HG03025 (cell line): ENCODE results near the gene ZNF672.

Source experiments
- ATAC-seq: cut with Tn5 transposase; IDR thresholded peaks from one replicate; pipeline ENCODE4 v1.9.1; 2021; ENCODE audit warnings: mild to moderate bottlenecking, moderate library complexity; ENCODE audit not compliant: unreplicated experiment, low FRiP score

ZNF672 gene

DNA sequence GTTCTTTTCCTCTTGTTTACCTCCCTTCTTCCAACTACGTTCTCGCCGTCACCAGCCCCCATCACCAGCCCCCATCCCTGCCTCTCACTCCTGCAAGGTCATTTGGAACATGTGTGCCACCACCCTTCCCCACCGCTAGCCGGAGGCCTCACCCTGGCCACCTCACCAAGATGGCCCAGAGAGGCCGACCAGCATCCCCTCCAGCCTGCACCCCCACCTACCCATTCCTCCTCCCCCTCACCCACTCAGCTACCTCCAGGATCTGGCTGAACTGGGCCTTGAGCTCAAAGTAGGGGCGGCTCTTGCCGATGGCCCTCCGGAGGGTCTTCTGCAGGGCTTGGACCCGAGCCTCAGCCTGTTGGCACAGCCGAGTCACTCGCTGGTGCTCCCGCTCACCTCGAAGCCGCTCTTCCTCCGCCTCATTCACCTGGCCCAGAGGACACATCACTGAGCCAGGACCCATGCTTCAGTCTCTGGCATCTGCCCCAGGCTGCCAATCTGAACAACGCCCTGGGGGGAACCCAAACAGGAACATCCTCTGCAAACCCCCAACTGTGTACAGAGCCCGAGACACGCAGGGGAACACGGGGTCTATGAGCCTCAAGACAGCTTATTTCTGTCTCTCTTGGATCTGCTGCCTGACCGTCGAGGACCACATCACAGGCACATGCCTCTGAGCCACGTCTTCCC, 25.1 kb upstream of the ZNF672 start:
- ATAC-seq: no peak

GRCh38 chr1:248813546-248813945, 24.5 kb upstream of the ZNF672 start:
- no peak for ATAC-seq

GRCh38 chr1:248814351-248814750, 23.7 kb upstream of the ZNF672 start:
- no peak for ATAC-seq

DNA sequence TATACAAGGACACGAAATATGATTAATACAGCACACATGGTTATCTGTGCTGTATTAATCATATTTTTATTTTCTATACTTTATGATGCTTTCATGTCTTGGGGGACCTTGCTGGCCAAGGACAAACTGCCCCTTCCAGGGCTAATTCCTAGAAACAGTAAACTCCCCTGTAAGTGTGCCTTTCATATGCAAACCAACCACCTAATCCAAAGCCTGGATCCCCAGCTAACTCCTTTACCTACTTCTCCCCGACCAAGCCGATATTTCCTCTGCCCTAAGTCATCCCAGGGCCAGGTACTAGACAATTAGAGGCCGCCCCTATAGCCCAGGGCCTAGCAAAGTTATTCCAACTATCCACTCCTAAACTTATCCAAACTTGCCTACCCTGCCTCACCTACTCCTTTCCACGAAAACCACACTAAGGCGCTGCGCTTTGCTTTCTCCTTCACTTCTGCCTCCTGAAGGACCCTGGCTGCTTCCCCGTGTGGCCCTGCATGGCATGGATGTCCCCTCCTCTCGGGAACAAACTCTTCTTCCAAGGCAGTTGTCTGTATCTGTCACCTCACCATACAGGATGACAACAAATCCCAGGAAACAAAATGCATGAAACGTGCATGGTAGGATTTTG, 22.5 kb upstream of the ZNF672 start:
- ATAC-seq: no peak

GRCh38 chr1:248816042-248816851, 21.8 kb upstream of the ZNF672 start:
- no peak for ATAC-seq

- no peak for ATAC-seq
Measured at GRCh38 chr1:248817065-248817464, 21.0 kb upstream of the ZNF672 start.

GRCh38 chr1:248818505-248819374, 19.3 kb upstream of the ZNF672 start:
- ATAC-seq: peak; percentile 47

GRCh38 chr1:248820041-248820585, 17.9 kb upstream of the ZNF672 start:
- no peak for ATAC-seq

DNA sequence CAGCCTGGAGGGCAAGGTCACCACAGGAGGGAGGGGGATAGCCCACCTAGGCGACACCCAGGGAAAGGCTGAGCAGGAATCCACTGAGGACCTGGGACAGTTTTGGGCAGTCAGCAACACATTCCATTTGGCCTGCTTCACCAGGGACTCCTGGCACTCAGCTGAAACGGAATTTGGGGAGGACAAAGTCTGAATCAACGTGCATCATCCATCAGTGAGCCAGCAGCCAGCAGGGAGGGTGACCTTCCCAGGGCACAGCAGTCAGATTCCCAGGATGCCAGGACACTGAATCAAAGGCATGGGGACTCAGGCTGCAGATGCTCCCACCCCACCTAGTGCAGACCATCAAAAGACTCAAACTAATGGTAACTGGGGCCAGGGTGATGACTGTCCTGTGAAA, 16.9 kb upstream of the ZNF672 start:
- no peak for ATAC-seq

GRCh38 chr1:248821641-248822040, 16.4 kb upstream of the ZNF672 start:
- ATAC-seq: no peak

GRCh38 chr1:248822148-248823032, 15.6 kb upstream of the ZNF672 start:
- peak; percentile 29 for ATAC-seq

DNA sequence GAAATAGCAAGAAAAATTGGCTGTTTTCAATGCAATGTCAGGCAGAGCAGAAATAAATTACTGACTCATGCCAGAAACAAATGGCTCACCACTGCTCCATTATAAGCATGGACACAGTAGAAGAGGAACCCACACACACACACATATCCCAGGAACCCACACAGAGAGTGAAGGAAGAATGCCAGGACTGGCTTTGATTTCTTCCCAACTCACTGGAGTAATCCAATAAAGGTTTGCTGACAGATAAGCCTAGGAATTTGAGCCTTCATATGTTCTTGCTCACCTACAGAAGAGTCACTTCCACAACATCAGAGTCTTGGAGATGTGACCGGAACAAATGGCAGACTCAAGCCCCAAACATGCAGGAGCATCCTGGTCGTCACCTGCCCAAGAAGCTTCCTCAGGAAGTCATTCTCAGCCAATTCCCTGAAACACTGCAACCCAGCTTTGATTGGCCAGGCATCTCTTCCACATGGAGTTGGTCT, 14.5 kb upstream of the ZNF672 start:
- no peak for ATAC-seq

DNA sequence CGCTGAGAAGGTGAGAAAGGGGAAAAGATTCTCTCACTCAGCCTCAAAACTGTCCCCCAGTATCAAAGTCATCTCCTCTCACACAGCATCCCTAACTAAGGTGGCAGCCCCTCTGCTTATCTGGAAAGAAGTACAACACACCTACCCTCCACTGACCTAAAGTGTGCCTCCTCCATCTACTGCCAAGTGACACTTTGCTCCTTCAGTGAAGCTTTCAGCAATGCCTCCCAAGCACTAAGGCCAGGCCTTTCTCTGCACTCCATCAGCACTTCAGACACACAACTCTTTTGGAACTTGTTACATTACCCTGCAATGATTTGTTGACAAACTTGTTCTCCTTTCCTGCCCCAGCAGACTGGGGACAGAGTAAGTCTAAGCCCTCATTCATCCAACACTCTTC, 13.7 kb upstream of the ZNF672 start:
- ATAC-seq: no peak

GRCh38 chr1:248824701-248825100, 13.3 kb upstream of the ZNF672 start:
- no peak for ATAC-seq

DNA sequence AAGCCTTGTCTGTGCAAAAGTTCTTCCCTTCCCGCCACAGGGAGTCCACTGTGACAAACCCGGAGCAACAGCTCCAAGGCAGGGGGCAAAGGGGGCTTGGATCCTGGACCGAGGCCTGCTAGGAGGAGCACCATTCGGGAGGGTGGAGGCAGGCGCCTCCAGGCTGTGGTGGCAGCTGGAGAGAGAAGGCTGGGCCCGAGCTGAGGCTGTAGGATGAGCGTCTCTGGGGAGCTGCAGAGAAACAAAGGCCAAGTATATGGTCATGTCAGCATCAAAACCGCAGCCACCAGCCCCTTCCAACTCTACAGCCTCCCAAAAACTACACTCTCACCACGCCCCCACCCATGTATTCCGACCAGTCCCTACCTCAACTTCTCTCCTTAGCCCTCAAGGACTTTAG, 12.9 kb upstream of the ZNF672 start:
- no peak for ATAC-seq

DNA sequence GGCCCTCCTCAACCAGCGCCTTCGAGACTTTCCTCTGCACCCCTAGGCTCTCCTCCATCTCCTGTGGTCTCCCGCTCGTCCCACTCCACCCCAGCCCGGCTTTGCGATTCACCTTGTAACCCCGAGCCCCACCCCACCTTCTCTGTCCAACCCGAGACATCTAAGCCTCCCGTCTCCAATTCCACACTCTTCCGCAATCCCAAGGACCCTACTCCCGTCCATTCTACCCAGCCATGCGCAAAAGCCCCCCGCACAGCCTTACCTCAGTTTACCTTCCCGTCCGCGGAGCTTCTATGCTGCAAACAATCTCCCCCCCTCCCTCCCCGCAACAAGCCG, 12.5 kb upstream of the ZNF672 start:
- ATAC-seq: peak; percentile 2

DNA sequence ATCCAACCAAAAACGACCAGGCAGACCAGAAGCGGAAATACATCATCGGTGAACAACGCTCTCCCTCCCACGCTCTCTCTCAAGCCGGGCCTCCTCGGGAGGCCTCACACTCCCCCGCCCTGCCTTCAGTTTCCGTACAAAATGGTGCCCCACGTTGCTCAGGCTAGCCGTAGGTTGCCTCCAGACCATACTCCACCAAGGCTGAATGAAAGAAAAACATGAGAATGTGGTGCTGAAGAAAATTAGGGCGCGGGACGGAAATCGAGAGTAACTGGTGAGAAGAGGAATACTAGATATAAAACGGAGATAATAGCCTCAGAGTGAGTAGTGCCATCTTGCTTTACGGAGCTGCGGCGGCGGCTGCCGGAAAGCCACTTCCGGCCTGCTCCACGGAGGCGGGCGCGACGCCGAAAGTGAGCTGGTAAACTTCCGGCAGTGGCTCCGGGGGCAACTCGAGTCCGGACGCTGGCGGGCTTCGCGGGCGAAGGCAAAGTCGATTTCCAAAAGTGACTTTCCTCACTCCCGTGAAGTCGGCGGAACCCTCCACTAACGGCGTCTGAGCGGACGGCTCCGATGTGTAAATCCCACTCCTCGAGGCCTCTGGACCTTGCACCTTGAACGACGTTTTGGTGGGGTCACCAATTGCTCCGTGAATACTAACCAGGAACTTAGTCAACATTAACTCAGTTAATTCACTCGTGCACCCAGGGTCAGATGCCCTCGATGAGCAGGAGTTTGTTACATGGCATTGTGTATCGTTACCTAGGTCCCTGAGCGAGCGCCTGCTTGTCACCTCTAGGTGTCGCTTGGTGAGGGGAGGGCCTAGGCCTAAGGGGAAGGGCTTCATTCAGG, 11.9 kb upstream of the ZNF672 start, which contains the start of gene SH3BP5L:
TSS of gene SH3BP5L (minus strand) at position 7 of the 852 bp plus-strand sequence. CDS start 980 bp downstream, outside the sequence.
- ATAC-seq: peak; percentile 94

GRCh38 chr1:248828845-248829244, 9.2 kb upstream of the ZNF672 start:
- no peak for ATAC-seq
